Measurements from ENCODE around the gene QRICH1.

- TF ChIP-seq CTCF (conservative IDR thresholded peaks at IDR 0.05; ENCODE audit: low read depth, low read length) (no peak), POLR2A (IDR thresholded peaks at IDR 0.05; ENCODE audit: low read depth, low read length) (no peak), RAD21 (IDR thresholded peaks at IDR 0.05; ENCODE audit: low read length) (no peak), FOS (IDR thresholded peaks at IDR 0.05; ENCODE audit: low read depth, low read length) (no peak), RCOR1 (IDR thresholded peaks at IDR 0.05; ENCODE audit: insufficient replicate concordance, low read length) (no peak), CEBPB (IDR thresholded peaks at IDR 0.05; ENCODE audit: low read depth, low read length) (no peak), CHD1 (IDR thresholded peaks at IDR 0.05; ENCODE audit: low read depth, low read length) (no peak), MXI1 (IDR thresholded peaks at IDR 0.05; ENCODE audit: borderline replicate concordance, low read depth, low read length) (no peak), MAZ (IDR thresholded peaks at IDR 0.05; ENCODE audit: borderline replicate concordance, low read depth, low read length) (no peak), NFE2L2 (IDR thresholded peaks at IDR 0.05; ENCODE audit: low read depth, low read length) (no peak), USF2 (IDR thresholded peaks at IDR 0.05; ENCODE audit: low read depth, low read length) (no peak), BHLHE40 (IDR thresholded peaks at IDR 0.05; ENCODE audit: low read depth, low read length) (no peak), MAFK (IDR thresholded peaks at IDR 0.05; ENCODE audit: low read depth, low read length) (no peak)
These were observed 46.2 kb upstream of the QRICH1 start for GRCh38 chr3:49140080-49140479.
